Lower lobe of right lung (tissue), 2 donors: ENCODE data around the gene KCNT2. TPM values are rescaled to one million over a fixed set of nuclear protein-coding genes. Genes with fewer than 3 reads are reported as not detected.

Experiments
- ATAC-seq, 2 donors: fragments of 200-7000 bp; cut with Tn5 transposase; one replicate each; pipeline ENCODE4 v1.9.1; 2020 to 2022; ENCODE audit warnings: mild to moderate bottlenecking in 2 of 2, moderate library complexity in 2 of 2
- DNase-seq: peaks from one replicate; pipeline ENCODE4 v3.0.0-alpha.2; 2020
- H3K27ac ChIP-seq: fragments of 200-600 bp; one replicate; pipeline ENCODE4 v1.8.0; 2022
- H3K27me3 ChIP-seq: fragments of 200-600 bp; one replicate; pipeline ENCODE4 v1.8.0; 2022; ENCODE audit warnings: low read depth
- H3K36me3 ChIP-seq: fragments of 200-600 bp; one replicate; pipeline ENCODE4 v1.8.0; 2022; ENCODE audit warnings: mild to moderate bottlenecking
- H3K4me1 ChIP-seq: fragments of 200-600 bp; one replicate; pipeline ENCODE4 v1.8.0; 2022
- H3K4me3 ChIP-seq: fragments of 200-600 bp; one replicate; pipeline ENCODE4 v1.8.0; 2022; ENCODE audit warnings: mild to moderate bottlenecking
- H3K9me3 ChIP-seq: fragments of 200-600 bp; one replicate; pipeline ENCODE4 v1.8.0; 2022
- CTCF ChIP-seq: fragments of 200-600 bp; IDR thresholded peaks from one replicate; pipeline ENCODE4 v1.8.0; 2022; ENCODE audit warnings: antibody characterized with exemption, mild to moderate bottlenecking
- intact Hi-C: fragments of 100-400 bp; cut with DNase I; formaldehyde crosslinking; loops from one replicate; pipeline ENCODE4 v1.11.0; 2022
- total RNA-seq: library from RNA; stranded (reverse); fragmentation: NEBNext Ultra II Directional; extraction: Animal tissue kit (Norgen Biotek cat#: 25700); gene quantifications from one replicate; pipeline ENCODE4 v1.2.1, GENCODE V29; 2021
- donor health status: DM: no; HTN: yes; CAD: no; lungs with severe emphysema.

KCNT2 gene
- total RNA-seq, 1 donor from 2014 or later = 3.7 TPM

- TF ChIP-seq CTCF = no peak
- Histone ChIP-seq H3K36me3 (no peaks in the 10 kb centered on the region), H3K4me1 (no peaks in the 10 kb centered on the region), H3K9me3 (peaks cover 14% of the 10 kb centered on the region), H3K27ac (no peak overlapping the region), H3K27me3 (no peaks in the 10 kb centered on the region), H3K4me3 (no peak overlapping the region)
- ATAC-seq (no peak), DNase-seq (no peak)
- intact Hi-C loops = no loop called here
Observed at GRCh38 chr1:196567238-196567637, 41.0 kb downstream of the KCNT2 start.

GRCh38 chr1:196563768-196564167, 44.5 kb downstream of the KCNT2 start:
- H3K4me1 ChIP-seq = peaks cover 5% of the 10 kb centered on the region
- H3K27me3 ChIP-seq = no peaks in the 10 kb centered on the region
- ATAC-seq = no peak
- H3K27ac ChIP-seq = no peak overlapping the region
- no peak overlapping the region for H3K4me3 ChIP-seq
- no peak for DNase-seq
- no peak for TF ChIP-seq CTCF
- peaks cover 14% of the 10 kb centered on the region for H3K9me3 ChIP-seq
- H3K36me3 ChIP-seq = no peaks in the 10 kb centered on the region
- intact Hi-C loops = no loop called here

- no peaks in the 10 kb centered on the region for H3K36me3 ChIP-seq
- H3K27ac ChIP-seq = no peak overlapping the region
- no peak overlapping the region for H3K4me3 ChIP-seq
- no peak for TF ChIP-seq CTCF
- intact Hi-C loops = no loop called here
- H3K4me1 ChIP-seq = peaks cover 5% of the 10 kb centered on the region
- DNase-seq (no peak), ATAC-seq (no peak)
- H3K9me3 ChIP-seq = peaks cover 14% of the 10 kb centered on the region
- H3K27me3 ChIP-seq = no peaks in the 10 kb centered on the region
Observed at GRCh38 chr1:196559314-196559713, 48.9 kb downstream of the KCNT2 start.

GRCh38 chr1:196558411-196558810, 49.8 kb downstream of the KCNT2 start:
- Histone ChIP-seq H3K36me3 (no peaks in the 10 kb centered on the region), H3K27me3 (no peaks in the 10 kb centered on the region), H3K9me3 (peaks cover 6% of the 10 kb centered on the region), H3K4me1 (peaks cover 5% of the 10 kb centered on the region), H3K4me3 (peak overlapping the region; percentile 23), H3K27ac (no peak overlapping the region)
- no peak for TF ChIP-seq CTCF
- DNase-seq (no peak), ATAC-seq (peak in 1 of 2 donors; percentile 90)
- intact Hi-C loops = no loop called here

- intact Hi-C loops = no loop called here
- no peak for DNase-seq
- H3K27ac ChIP-seq = no peak overlapping the region
- H3K27me3 ChIP-seq = no peaks in the 10 kb centered on the region
- peak overlapping the region; percentile 23 for H3K4me3 ChIP-seq
- TF ChIP-seq CTCF = no peak
- peaks cover under 1% of the 10 kb centered on the region for H3K9me3 ChIP-seq
- no peaks in the 10 kb centered on the region for H3K36me3 ChIP-seq
- peaks cover 5% of the 10 kb centered on the region for H3K4me1 ChIP-seq
- no peak for ATAC-seq
Observed at GRCh38 chr1:196557797-196558196, 50.4 kb downstream of the KCNT2 start.

GRCh38 chr1:196550731-196551130, 57.5 kb downstream of the KCNT2 start:
- intact Hi-C loops = no loop called here
- Histone ChIP-seq H3K27ac (no peak overlapping the region), H3K36me3 (no peaks in the 10 kb centered on the region), H3K4me3 (no peak overlapping the region), H3K27me3 (no peaks in the 10 kb centered on the region), H3K9me3 (no peaks in the 10 kb centered on the region), H3K4me1 (no peaks in the 10 kb centered on the region)
- ATAC-seq (no peak), DNase-seq (no peak)
- TF ChIP-seq CTCF = no peak
